ENCODE results near the gene CD53. TPM values are rescaled to one million over a fixed set of nuclear protein-coding genes. Genes with fewer than 3 reads are reported as not detected.

CD53 gene
- total RNA-seq, 1 donor from 2014 or later = not detected

- TF ChIP-seq CTCF (conservative IDR thresholded peaks at IDR 0.05) = no peak
- H3K4me1 Mint-ChIP-seq = no peaks in the 10 kb centered on the region
- no peaks in the 10 kb centered on the region for H3K9me3 Mint-ChIP-seq
- H3K4me3 Mint-ChIP-seq = no peak overlapping the region
- H3K36me3 Mint-ChIP-seq (ENCODE audit: low read depth) = no peaks in the 10 kb centered on the region
- H3K27me3 Mint-ChIP-seq (ENCODE audit: low read depth) = peaks cover 72% of the 10 kb centered on the region
- no peak overlapping the region for H3K27ac Mint-ChIP-seq (ENCODE audit: unreplicated experiment)
- DNase-seq (ENCODE audit: low read depth, low spot score) = no peak
Measured at GRCh38 chr1:110850627-110851026, 22.3 kb upstream of the CD53 start.

- Mint-ChIP-seq H3K36me3 (ENCODE audit: low read depth) (no peaks in the 10 kb centered on the region), H3K27ac (ENCODE audit: unreplicated experiment) (no peak overlapping the region), H3K9me3 (no peaks in the 10 kb centered on the region), H3K27me3 (ENCODE audit: low read depth) (peaks cover 69% of the 10 kb centered on the region), H3K4me1 (no peaks in the 10 kb centered on the region), H3K4me3 (no peak overlapping the region)
- no peak for TF ChIP-seq CTCF (conservative IDR thresholded peaks at IDR 0.05)
- no peak for DNase-seq (ENCODE audit: low read depth, low spot score)
Measured at GRCh38 chr1:110853135-110853534, 19.8 kb upstream of the CD53 start.

GRCh38 chr1:110856410-110856809 lies 16.5 kb upstream of the CD53 start:
- H3K27ac Mint-ChIP-seq (ENCODE audit: unreplicated experiment) = no peak overlapping the region
- H3K9me3 Mint-ChIP-seq = no peaks in the 10 kb centered on the region
- no peak for TF ChIP-seq CTCF (conservative IDR thresholded peaks at IDR 0.05)
- no peaks in the 10 kb centered on the region for H3K4me1 Mint-ChIP-seq
- no peak for DNase-seq (ENCODE audit: low read depth, low spot score)
- no peak overlapping the region for H3K4me3 Mint-ChIP-seq
- no peaks in the 10 kb centered on the region for H3K36me3 Mint-ChIP-seq (ENCODE audit: low read depth)
- H3K27me3 Mint-ChIP-seq (ENCODE audit: low read depth) = peaks cover 49% of the 10 kb centered on the region

GRCh38 chr1:110857964-110858948 lies 14.7 kb upstream of the CD53 start:
- DNase-seq (ENCODE audit: low read depth, low spot score) = no peak
- H3K27ac Mint-ChIP-seq (ENCODE audit: unreplicated experiment) = peak overlapping the region; percentile 35
- peaks cover 45% of the 10 kb centered on the region for H3K27me3 Mint-ChIP-seq (ENCODE audit: low read depth)
- TF ChIP-seq CTCF (conservative IDR thresholded peaks at IDR 0.05) = no peak
- H3K36me3 Mint-ChIP-seq (ENCODE audit: low read depth) = no peaks in the 10 kb centered on the region
- no peaks in the 10 kb centered on the region for H3K9me3 Mint-ChIP-seq
- H3K4me1 Mint-ChIP-seq = no peaks in the 10 kb centered on the region
- H3K4me3 Mint-ChIP-seq = no peak overlapping the region

- H3K27me3 Mint-ChIP-seq (ENCODE audit: low read depth) = peaks cover 38% of the 10 kb centered on the region
Measured at GRCh38 chr1:110859062-110859461, 13.9 kb upstream of the CD53 start.

More at GRCh38 chr1:110859062-110859461, 13.9 kb upstream of the CD53 start:
- Mint-ChIP-seq H3K27ac (ENCODE audit: unreplicated experiment) (no peak overlapping the region), H3K4me3 (no peak overlapping the region), H3K4me1 (no peaks in the 10 kb centered on the region), H3K36me3 (ENCODE audit: low read depth) (no peaks in the 10 kb centered on the region), H3K9me3 (no peaks in the 10 kb centered on the region)
- no peak for TF ChIP-seq CTCF (conservative IDR thresholded peaks at IDR 0.05)
- DNase-seq (ENCODE audit: low read depth, low spot score) = no peak

Data from neural crest cell (in vitro differentiated cells).